GM12872 (cell line): ENCODE results near the gene FOXJ1.

Experiments used
- TF ChIP-seq, protein P1 (sequence below): IDR thresholded peaks from 3 replicates; pipeline ENCODE4 v1.5.1; 2011; ENCODE audit warnings: low read depth, mild to moderate bottlenecking, low read length, moderate library complexity; ENCODE audit not compliant: insufficient read depth

The FOXJ1 gene

DNA sequence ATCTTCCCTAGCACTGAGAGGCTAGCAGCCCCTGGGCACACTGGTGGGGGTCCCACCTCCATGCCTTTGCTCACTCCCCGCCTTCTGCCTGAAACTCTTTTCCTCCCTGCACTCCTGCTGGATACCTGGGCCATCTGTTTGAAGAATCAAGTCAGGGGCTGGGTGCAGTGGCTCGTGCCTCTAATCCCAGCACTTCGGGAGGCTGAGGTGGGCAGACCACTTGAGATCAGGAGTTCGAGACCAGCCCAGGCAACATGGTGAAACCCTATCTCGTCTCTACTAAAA lies 15.7 kb downstream of the FOXJ1 start:
- TF ChIP-seq, protein P1, sequence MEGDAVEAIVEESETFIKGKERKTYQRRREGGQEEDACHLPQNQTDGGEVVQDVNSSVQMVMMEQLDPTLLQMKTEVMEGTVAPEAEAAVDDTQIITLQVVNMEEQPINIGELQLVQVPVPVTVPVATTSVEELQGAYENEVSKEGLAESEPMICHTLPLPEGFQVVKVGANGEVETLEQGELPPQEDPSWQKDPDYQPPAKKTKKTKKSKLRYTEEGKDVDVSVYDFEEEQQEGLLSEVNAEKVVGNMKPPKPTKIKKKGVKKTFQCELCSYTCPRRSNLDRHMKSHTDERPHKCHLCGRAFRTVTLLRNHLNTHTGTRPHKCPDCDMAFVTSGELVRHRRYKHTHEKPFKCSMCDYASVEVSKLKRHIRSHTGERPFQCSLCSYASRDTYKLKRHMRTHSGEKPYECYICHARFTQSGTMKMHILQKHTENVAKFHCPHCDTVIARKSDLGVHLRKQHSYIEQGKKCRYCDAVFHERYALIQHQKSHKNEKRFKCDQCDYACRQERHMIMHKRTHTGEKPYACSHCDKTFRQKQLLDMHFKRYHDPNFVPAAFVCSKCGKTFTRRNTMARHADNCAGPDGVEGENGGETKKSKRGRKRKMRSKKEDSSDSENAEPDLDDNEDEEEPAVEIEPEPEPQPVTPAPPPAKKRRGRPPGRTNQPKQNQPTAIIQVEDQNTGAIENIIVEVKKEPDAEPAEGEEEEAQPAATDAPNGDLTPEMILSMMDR: no peak

DNA sequence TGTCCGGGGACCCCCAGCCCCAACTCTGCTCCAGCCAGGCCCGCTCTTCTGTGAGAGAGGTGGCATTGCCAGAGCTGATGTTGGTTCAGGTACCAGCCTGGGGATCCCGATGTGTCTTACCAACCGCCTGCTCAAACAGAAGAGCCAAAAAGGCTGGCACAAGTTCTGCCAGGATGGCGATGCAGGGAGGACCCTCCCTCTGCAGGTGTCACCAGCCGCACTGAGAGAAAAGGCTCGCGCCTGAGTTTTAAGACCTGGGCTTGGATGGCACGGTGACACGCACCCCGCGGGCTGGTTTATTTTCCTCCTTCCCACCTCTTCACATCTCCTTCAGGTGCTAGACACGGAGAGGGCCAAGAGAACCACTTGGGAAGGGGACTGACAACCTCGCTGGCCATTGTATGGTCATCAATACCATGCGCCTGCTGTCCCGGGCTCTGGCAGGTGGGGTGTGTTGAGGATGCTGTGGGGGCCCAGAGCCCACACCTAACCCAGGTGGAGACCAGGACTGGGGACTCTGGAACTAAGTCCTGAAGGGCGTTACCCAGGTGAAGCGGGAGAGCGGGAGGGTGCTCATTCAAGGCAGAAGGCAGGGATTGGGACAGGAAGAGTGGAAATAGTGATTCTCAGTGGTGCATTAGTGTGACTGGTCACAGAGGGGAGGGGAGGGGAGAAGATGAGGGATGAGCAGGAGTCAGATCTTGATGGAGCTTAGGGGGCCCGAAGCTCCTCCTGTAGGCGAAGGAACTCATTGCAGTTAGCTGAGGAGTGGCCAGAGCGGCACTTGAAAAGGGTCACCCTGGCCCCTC lies 16.3 kb downstream of the FOXJ1 start:
- TF ChIP-seq, protein P1: peak; percentile 65

DNA sequence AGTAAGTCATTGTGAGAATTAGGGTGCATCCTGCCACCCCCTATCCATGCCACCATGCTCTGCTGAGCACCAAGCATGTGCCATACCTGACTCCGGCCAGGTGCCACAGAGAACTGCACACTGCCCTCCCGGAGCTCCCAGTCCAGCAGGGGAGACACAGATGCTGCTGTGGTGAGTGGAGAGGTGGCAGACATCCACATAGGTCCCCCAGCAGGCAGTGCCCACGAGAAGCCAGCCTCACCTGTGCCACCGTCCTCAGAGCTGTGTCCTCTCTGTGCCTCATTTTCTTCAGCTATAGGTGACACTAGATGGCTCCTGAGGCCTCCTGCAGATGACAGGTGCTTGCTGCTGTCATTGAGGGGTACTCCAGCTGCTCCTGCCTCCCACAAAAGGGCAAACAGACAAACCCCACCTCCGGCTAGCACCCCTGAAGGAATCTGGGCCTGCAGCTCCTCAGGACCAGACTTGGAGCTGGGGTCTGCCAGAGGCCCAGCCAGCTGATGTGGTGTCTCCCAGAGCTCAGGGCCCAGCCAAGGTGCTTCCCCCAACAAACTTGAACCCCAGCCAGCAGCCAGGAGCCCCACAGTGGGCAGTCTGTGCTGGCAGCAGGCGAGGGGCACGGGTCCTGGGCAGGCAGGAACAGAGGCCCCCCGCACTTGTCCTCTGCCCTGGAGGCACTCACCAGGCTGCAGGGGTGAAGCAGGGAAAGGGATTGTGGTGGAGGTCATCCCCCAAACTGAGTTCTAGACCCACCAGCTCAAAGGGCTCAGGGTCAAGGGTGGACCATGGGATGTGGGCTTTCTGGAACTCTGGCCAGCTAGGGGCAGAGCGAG lies 17.1 kb downstream of the FOXJ1 start:
- TF ChIP-seq, protein P1: peak; percentile 33; the same call in 1 of the 3 replicates

DNA sequence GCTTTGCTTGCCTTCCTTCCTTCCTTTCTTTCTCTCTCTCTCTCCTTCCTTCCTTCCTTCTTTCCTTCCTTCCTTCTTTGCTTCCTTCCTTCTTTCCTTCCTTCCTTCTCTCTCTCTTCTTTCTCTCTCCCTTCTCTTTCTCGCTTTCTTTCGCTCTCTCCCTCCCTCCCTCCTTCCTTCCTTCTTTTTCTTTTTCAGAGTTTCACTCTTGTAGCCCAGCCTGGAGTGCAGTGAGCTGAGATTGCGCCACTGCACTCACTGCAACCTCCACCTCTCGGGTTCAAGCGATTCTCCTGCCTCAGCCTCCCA lies 17.9 kb downstream of the FOXJ1 start:
- TF ChIP-seq, protein P1: no peak

DNA sequence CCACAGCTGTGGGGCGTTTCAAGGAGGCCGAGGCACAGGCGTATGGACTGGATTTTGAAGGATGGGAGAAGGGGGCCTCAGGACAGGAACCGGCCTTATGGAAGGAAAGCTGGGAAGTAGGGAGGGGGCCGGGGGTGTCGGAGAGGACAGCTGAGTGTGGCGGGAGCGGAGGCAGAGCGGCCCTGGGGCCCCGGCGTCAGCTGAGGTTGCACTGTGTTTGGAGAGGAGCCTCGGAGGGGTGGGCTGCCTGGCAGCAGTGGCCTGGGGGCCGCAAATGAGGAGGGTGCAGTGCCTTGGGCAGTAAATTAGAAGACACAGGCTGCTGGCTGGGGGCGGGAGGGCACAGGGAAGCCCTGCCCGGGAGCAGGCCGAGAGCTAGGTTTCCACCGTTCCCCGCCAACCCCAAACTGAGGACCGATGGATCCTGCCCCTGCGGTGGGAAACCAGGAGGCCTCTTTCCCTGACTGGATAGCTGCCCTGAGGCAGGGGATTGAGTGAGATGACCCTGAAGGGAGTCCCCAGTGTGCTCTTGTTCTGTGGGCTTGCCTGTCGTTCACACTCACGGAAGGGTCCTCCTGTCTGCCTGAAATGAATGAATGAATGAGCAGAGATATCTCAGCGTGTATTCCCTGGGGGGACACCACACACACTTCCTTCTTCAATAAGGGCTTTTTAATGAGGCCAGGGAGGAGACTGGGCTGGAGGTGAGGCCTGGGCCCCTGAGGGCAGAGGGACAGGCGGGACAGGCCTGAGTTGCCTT lies 18.4 kb downstream of the FOXJ1 start:
- TF ChIP-seq, protein P1: no peak

DNA sequence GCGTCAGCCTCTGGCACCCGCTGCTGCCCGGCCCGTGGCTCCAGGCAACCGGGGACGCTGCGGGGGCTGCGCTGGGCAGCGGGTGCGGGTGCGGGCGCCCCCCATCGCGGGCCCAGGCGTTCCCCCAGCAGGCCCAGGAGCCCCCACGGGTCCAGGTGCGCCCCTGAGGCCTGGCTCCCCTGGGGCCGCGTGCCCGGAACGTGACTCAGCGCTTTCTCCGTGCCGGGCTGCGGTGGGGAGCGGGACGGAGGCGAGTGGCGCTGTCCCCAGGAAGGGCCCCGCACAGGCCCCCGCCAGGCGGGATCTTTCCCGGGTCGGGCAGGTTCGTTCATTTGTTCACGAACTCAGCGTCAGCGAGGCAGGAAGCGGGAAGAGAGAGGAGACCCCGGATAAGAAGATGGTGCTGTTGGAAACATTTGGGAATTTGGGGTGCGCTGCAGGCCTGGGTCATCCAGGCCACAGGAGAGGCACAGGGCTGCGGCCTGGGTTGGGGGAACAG lies 19.1 kb downstream of the FOXJ1 start:
- TF ChIP-seq, protein P1: no peak

DNA sequence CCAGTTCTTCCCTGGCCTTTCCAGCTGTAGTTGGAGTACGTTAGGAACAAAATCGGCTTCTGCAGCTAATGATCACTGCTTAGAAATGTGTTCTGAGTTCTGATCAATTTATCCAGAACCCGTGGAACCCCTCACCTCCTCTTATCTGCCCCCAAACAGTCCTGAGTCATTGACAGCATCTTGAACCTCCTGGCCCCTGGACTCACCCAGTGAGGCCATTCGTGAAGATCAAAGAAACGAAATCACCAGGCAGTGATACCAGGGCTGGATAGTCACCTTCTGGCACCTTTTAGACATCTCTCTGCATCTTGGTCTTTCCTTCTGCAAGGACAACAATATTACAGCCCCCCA lies 20.4 kb downstream of the FOXJ1 start:
- TF ChIP-seq, protein P1: no peak
